Fibroblast of mammary gland (primary cell): ENCODE measurements around the gene MEX3D.

ENCODE experiments used
- DNase-seq: peaks from one replicate; pipeline ENCODE4 v3.0.0-alpha.2; 2010; ENCODE audit warnings: low read depth
- H3K4me3 ChIP-seq: 2 replicates; pipeline ENCODE4 v1.5.1; 2011; ENCODE audit warnings: low read depth, mild to moderate bottlenecking, low read length, moderate library complexity; ENCODE audit not compliant: control insufficient read depth
- CTCF ChIP-seq: conservative IDR thresholded peaks from 2 replicates; pipeline ENCODE4 v1.5.1; 2011; ENCODE audit warnings: low read depth, low read length, inconsistent platforms; ENCODE audit not compliant: control insufficient read depth, insufficient read depth

The MEX3D gene

DNA sequence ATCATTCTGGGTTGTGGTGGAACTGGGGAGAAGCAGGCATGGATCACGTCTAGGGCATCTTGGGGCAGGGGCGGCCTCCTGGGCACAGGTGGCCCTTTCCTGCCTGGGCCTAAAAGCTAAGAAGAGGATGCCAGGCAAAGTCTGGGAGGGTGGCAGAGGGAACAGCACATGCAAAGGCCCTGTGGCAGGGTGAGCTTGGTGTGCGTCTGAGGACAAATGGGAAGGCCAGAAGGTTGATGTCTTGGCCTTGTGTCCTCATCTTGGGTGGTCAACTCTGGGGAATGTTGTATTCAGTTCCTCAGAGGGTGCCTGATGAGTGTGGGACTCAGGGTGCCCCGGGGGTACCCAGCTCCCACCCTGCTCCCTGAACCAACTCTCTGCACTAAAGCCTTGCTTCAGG is 49.7 kb downstream of the MEX3D start:
- H3K4me3 ChIP-seq, result no peak overlapping the region
- no peak for TF ChIP-seq CTCF
- DNase-seq, result no peak

GRCh38 chr19:1516395-1516753 is 51.8 kb downstream of the MEX3D start:
- no peak for TF ChIP-seq CTCF
- no peak for DNase-seq
- no peak overlapping the region for H3K4me3 ChIP-seq

- TF ChIP-seq CTCF, result no peak
- no peak for DNase-seq
- no peak overlapping the region for H3K4me3 ChIP-seq
Observed at GRCh38 chr19:1514986-1515721, 53.0 kb downstream of the MEX3D start.

- no peak overlapping the region for H3K4me3 ChIP-seq
- no peak for TF ChIP-seq CTCF
- DNase-seq, result no peak
Observed at GRCh38 chr19:1514295-1514661, 53.8 kb downstream of the MEX3D start.

- TF ChIP-seq CTCF, result peak; percentile 56
- peak overlapping the region; percentile 29 for H3K4me3 ChIP-seq
- peak; percentile 55 for DNase-seq
Observed at GRCh38 chr19:1513499-1514294, 54.4 kb downstream of the MEX3D start.

GRCh38 chr19:1512671-1513498 is 55.2 kb downstream of the MEX3D start, which contains the start of gene ADAMTSL5:
Gene ADAMTSL5 (minus strand): TSS chr19:1513019. CDS start chr19:1510943, 2,076 bp downstream.
- no peak for TF ChIP-seq CTCF
- DNase-seq, result peak; percentile 37
- peak within 1 kb of the TSS; percentile 51 for H3K4me3 ChIP-seq
